Measurements from ENCODE around the gene CYP2J2. TPM values are rescaled to one million over a fixed set of nuclear protein-coding genes. Genes with fewer than 3 reads are reported as not detected.

CYP2J2 gene
- polyA plus RNA-seq, 1 donor (not counting 4 experiments of a cell fraction or from before 2014, with no cell fraction given): 6.7 TPM

GRCh38 chr1:59903141-59903754, 23.3 kb downstream of the CYP2J2 start:
- no peak overlapping the region for H3K9ac ChIP-seq (ENCODE audit: control insufficient read depth, extremely low read depth, insufficient read depth, low read length)
- H3K36me3 ChIP-seq (ENCODE audit: control insufficient read depth in 2 of 2, extremely low read depth in 1 of 2, insufficient read depth in 2 of 2, low read length in 2 of 2): no peaks in the 10 kb centered on the region
- no peak overlapping the region for H3K4me2 ChIP-seq (ENCODE audit: control insufficient read depth, extremely low read depth, insufficient read depth, low read depth, low read length)
- dilution Hi-C loops (cut with MboI; ENCODE audit: extremely low pct_ligation_motif_present, low sequenced_read_pairs): no loop called here
- no peaks in the 10 kb centered on the region for H3K9me1 ChIP-seq (ENCODE audit: control insufficient read depth, extremely low read depth, insufficient read depth, low read length)
- peak; percentile 81 for FAIRE-seq
- H3K79me2 ChIP-seq (ENCODE audit: control insufficient read depth, insufficient read depth, low read length): no peaks in the 10 kb centered on the region
- no peaks in the 10 kb centered on the region for H3K27me3 ChIP-seq (ENCODE audit: control insufficient read depth, extremely low read depth, insufficient read depth, low read length)
- H3K27ac ChIP-seq (ENCODE audit: control insufficient read depth, insufficient read depth, low read length): no peak overlapping the region
- no peaks in the 10 kb centered on the region for H3K4me1 ChIP-seq (ENCODE audit: control insufficient read depth, extremely low read depth, insufficient read depth, low read length)
- peak; percentile 52 to 72 (median 53) for TF ChIP-seq CTCF (optimal IDR thresholded peaks at IDR 0.05 in 1 of 3, IDR thresholded peaks at IDR 0.05 in 1 of 3, conservative IDR thresholded peaks at IDR 0.05 in 1 of 3; ENCODE audit: extremely low read depth in 1 of 3, insufficient read depth in 2 of 3, low read length in 3 of 3)
- no peak for TF ChIP-seq EZH2 (IDR thresholded peaks at IDR 0.05; ENCODE audit: low read length)
- H4K20me1 ChIP-seq (ENCODE audit: control insufficient read depth, extremely low read depth, insufficient read depth, low read length): no peaks in the 10 kb centered on the region
- no peak overlapping the region for H2AFZ ChIP-seq (ENCODE audit: control insufficient read depth, low read length)
- no peak overlapping the region for H3K4me3 ChIP-seq (ENCODE audit: control insufficient read depth in 2 of 3, extremely low read depth in 1 of 3, insufficient read depth in 2 of 3, low read depth in 1 of 3, low read length in 3 of 3)
- DNase-seq (ENCODE audit: low read depth, low spot score): no peak
- H3K9me3 ChIP-seq (ENCODE audit: control insufficient read depth, low read depth, low read length): no peaks in the 10 kb centered on the region

GRCh38 chr1:59901770-59902388, 24.7 kb downstream of the CYP2J2 start:
- DNase-seq (ENCODE audit: low read depth, low spot score): no peak
- H3K27me3 ChIP-seq (ENCODE audit: control insufficient read depth, extremely low read depth, insufficient read depth, low read length): no peaks in the 10 kb centered on the region
- no peaks in the 10 kb centered on the region for H3K9me3 ChIP-seq (ENCODE audit: control insufficient read depth, low read depth, low read length)
- no peak for FAIRE-seq
- no peaks in the 10 kb centered on the region for H3K79me2 ChIP-seq (ENCODE audit: control insufficient read depth, insufficient read depth, low read length)
- no peaks in the 10 kb centered on the region for H4K20me1 ChIP-seq (ENCODE audit: control insufficient read depth, extremely low read depth, insufficient read depth, low read length)
- TF ChIP-seq EZH2 (IDR thresholded peaks at IDR 0.05; ENCODE audit: low read length): no peak
- no peak for TF ChIP-seq CTCF (optimal IDR thresholded peaks at IDR 0.05 in 1 of 3, IDR thresholded peaks at IDR 0.05 in 1 of 3, conservative IDR thresholded peaks at IDR 0.05 in 1 of 3; ENCODE audit: extremely low read depth in 1 of 3, insufficient read depth in 2 of 3, low read length in 3 of 3)
- H3K36me3 ChIP-seq (ENCODE audit: control insufficient read depth in 2 of 2, extremely low read depth in 1 of 2, insufficient read depth in 2 of 2, low read length in 2 of 2): no peaks in the 10 kb centered on the region
- H3K27ac ChIP-seq (ENCODE audit: control insufficient read depth, insufficient read depth, low read length): no peak overlapping the region
- no peak overlapping the region for H3K4me3 ChIP-seq (ENCODE audit: control insufficient read depth in 2 of 3, extremely low read depth in 1 of 3, insufficient read depth in 2 of 3, low read depth in 1 of 3, low read length in 3 of 3)
- no peak overlapping the region for H2AFZ ChIP-seq (ENCODE audit: control insufficient read depth, low read length)
- dilution Hi-C loops (cut with MboI; ENCODE audit: extremely low pct_ligation_motif_present, low sequenced_read_pairs): no loop called here
- no peaks in the 10 kb centered on the region for H3K4me1 ChIP-seq (ENCODE audit: control insufficient read depth, extremely low read depth, insufficient read depth, low read length)
- no peak overlapping the region for H3K4me2 ChIP-seq (ENCODE audit: control insufficient read depth, extremely low read depth, insufficient read depth, low read depth, low read length)
- no peak overlapping the region for H3K9ac ChIP-seq (ENCODE audit: control insufficient read depth, extremely low read depth, insufficient read depth, low read length)
- no peaks in the 10 kb centered on the region for H3K9me1 ChIP-seq (ENCODE audit: control insufficient read depth, extremely low read depth, insufficient read depth, low read length)

Data from keratinocyte (primary cell).